Measurements from ENCODE around the gene MEF2A.
"Not testable (repeated sequence)": the region's sequence is repeated elsewhere in the genome, so short reads cannot be mapped to it uniquely, and the experiment has no call there.

The MEF2A gene

GRCh38 chr15:99565299-99566156 is at the start of gene MEF2A:
Gene MEF2A (plus strand): TSS chr15:99565984. CDS start chr15:99633120, 67,136 bp downstream.
- DNase-seq: peak; percentile 96

GRCh38 chr15:99518191-99518590 is 47.6 kb upstream of the MEF2A start:
- no peak for DNase-seq

GRCh38 chr15:99519366-99519765 is 46.4 kb upstream of the MEF2A start:
- DNase-seq: not testable (repeated sequence)

DNA sequence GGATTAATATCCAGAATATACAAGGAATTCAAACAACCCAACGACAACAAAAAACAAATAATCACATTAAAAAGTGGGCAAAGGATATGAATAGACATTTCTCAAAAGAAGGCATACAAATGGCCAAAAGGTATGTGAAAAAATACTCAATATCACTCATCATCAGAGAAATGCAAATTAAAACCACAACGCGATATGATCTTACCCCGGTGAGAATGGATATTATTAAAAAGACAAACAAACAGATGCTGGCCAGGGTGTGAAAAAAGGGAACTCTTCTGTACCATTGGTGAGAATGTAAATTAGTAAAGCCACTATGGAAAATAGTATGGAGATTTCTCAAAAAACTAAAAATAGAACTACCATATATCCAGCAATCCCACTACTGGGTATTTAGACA is 43.5 kb upstream of the MEF2A start:
- no peak for DNase-seq

DNA sequence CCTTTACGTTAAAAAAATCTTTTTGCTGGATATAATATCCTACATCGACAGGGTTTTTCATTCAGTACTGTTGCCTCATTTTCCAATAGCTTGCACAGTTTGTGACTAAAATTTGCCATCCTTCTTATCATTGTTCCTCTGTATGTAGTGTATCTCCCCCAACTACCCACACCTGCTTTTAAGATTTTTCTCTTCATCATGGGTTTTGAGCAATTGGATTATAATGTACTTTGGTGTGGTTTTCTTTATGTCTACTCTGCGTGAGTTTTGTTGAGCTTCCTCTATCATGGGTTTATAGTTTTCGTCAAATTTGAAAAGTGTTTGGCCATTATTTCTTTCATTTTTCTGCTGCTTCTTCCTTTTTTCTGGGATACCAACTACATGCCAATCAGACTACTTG is 39.6 kb upstream of the MEF2A start:
- DNase-seq: no peak

DNA sequence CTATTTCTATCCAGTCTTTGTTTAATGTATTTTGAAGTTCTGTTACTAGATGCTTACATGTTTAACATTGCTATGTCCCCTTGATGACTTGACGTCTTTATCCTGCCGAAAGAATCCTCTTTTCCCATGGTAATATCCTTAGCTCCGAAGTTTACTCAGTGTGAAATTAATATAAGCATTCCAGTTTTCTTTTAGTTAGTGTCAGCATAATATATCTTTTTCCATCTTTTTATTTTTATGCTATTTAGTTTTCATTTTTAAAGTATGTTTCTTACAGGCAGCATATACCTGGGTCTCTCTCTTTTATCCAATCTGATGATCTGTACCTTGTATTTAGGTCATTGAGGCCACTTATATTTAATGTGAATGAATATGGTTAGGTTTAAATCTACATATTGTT is 39.1 kb upstream of the MEF2A start:
- no peak for DNase-seq

DNA sequence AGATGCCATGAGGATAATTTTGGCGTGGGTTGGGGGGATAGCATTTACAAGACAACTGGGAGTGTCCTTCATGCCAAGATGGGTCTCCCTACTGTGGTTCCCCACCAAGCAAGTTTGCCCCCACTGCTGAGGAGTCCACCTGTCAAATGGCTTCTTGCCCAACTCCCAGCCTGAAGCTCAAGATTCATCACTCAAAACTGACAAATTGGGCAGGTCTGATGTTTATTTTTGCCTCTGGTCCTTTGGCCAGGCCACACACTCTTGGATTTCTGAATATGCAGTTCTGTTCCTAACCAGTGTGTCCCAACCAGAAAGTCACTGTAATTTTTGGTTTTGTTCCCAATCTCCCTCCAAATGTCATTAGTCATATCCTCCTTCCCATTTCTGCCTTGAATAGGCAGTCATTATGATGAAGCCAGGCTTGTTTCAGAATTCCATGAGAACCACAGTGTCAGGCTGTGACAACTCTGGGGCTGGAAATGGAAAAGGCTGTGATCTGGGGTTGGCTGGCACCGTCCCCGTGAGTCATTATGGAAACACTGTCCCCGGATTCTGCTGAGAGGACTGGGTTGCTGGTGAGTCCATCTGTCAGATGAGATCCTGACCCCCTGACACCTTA is 29.3 kb upstream of the MEF2A start:
- no peak for DNase-seq

DNA sequence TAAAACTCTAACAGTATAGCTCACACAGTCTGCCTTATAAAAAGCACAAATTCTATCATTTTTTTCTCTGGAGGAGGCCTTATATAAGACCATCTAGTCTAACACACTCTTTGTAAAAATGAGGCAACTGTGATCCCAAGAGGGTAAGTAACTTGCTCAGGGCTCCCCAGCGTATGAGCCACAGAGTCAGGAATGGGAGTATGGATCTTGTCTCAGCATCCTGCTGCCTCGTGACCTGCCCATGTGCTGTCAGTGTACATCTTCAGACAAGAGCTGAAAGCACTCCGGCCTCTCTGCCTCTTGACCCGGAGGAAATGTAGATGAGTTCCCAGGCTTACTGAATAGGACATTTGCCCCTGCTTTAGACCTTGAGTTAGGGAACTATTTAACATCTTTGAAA is 28.4 kb upstream of the MEF2A start:
- no peak for DNase-seq

DNA sequence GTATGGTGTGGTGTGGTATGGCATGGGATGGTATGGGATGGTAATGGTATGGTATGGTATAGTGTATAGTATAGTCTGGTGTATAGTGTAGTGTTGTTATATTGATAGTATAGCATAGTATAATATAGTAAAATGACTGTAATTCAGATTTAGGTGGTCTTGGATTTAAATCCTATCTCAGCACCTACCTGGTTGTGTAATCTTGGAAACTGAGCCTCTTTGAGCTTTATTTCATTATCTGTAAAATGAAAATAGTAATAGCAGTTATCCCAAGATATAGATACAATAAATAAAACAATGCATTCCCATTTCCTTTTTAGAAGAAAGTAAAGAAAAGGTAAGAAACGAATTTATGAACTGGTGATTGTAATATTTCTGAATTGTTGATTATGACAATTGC is 27.5 kb upstream of the MEF2A start:
- no peak for DNase-seq

GRCh38 chr15:99542828-99543227 is 23.0 kb upstream of the MEF2A start:
- no peak for DNase-seq

DNA sequence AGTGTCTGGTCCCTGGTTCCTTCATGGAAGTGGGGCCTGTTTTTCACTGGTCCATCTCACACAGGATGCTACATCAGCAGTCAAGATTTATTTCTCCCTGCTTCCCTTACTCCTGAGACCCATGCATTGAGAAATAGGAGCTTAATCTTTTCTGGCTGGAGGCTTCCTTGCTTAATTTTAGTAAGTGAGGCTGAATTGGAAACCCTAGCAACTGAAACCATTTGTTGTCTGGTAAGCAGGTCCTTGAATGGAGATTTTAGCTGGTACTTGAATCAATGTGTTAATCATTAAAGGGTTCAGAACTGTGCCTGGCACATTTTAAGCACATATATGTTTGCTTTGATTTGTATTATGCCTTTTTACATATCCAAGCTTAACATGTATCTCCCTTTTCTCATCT is 20.2 kb upstream of the MEF2A start:
- peak; percentile 53 for DNase-seq

DNA sequence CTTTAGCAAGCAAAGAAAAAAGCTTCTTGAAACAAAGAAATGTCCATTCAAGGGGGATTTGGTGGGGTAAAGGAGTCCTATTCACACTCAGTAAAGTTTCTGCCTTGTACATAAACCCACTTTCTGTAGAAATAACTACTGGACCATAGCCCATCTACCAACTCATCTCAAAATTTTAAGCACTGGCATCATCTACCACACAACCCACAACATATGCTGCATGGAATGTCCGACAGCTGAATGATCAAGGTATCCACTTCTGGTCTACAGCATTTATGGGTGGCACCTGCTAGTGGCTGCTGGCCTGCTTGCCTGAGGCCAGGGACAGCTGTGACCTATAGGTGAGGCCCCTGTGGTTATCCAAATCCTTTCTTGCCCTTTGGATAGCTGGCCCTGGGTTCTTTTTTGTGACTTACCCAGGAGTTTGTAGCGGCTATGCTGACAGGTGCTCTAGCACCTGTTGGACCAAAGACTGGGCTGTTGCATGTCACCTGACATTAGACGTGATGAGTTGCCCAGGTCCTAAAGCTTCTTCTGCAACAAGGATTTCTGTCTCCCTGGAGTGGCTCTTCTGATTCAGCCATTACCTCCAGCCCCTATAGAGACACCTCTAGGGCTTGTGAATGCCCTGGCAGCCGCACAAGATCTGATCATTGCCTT is 19.2 kb upstream of the MEF2A start:
- no peak for DNase-seq

GRCh38 chr15:99547517-99547916 is 18.3 kb upstream of the MEF2A start:
- no peak for DNase-seq

DNA sequence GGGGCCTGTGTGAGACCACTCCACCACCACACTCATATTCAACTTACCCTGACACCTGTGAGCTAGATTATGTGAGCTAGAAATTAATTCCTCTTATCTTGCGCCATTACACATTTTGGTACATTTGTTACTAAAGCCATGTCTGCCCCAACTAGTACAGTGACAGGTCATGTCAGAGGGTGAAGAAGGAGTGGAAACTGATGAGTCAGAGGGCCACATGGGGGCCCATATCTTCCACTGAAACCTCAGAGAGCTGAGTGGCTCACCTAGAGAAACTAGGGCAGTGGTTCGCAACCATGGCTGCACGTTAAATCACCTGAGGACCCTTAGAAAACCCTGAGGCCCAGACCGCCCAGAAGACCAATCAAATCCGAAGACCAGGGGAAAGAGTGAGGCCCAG is 15.7 kb upstream of the MEF2A start:
- DNase-seq: no peak

DNA sequence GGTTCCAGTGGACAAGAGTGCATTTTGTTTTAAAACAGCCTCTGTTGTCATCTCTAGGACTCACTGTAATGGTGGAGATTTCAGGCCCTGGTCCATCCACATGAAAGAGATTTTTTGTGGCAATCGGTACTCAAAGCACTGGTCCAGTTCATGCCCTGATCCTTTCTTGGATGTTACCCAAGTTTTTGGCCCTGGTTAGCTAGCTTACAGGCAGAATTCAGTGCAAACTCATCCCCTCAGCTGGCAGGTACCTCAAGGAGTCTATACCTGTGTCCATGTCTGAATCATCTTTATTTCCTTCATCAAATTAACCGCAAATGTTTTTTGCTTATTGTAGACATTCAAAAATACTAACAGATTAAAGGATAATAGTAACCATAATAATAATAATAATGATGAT is 13.7 kb upstream of the MEF2A start:
- no peak for DNase-seq

GRCh38 chr15:99554880-99555488 is 10.8 kb upstream of the MEF2A start:
- DNase-seq: no peak

DNA sequence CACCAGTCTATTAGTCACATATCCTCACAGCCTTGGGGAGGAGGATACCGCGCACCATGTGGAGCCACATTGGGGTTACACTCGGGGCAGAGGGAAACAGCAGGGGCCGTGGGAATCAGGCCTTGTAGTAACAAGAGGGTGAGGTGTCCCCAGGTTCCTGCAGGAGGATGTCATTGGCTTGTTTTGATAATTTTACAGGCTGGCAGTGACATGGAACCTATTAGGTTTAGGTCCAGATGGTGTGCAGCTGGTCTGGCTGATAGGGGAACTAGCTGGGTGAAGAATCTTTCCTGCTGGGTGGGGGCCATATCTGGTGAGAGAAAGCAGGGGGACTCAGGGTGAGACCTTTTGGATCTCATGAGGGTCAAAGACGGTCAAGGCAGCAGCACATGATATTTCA is 9.8 kb upstream of the MEF2A start:
- DNase-seq: no peak

DNA sequence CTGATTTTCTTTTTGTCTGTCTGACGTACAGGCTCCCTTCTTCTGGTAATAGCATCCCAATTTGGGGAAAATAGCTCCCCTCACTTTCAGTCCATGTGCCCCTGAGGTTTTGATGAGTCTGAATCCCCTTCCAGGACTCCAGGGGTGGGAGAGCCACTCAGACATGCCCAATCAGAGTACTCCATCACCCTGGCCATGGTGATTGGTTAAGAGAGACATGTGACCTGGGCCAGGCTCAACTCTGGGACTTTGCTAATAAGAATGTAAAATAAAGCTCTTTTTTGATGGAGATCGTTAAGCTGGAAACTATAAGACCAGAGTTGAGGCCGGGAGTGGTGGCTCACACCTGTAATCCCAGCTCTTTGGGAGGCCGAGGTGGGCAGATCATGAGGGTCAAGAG is 9.2 kb upstream of the MEF2A start:
- DNase-seq: no peak

GRCh38 chr15:99558084-99558483 is 7.7 kb upstream of the MEF2A start:
- DNase-seq: no peak

- no peak for DNase-seq
Observed at GRCh38 chr15:99558571-99558970, 7.2 kb upstream of the MEF2A start.

- no peak for DNase-seq
Observed at GRCh38 chr15:99561476-99562230, 4.1 kb upstream of the MEF2A start.

DNA sequence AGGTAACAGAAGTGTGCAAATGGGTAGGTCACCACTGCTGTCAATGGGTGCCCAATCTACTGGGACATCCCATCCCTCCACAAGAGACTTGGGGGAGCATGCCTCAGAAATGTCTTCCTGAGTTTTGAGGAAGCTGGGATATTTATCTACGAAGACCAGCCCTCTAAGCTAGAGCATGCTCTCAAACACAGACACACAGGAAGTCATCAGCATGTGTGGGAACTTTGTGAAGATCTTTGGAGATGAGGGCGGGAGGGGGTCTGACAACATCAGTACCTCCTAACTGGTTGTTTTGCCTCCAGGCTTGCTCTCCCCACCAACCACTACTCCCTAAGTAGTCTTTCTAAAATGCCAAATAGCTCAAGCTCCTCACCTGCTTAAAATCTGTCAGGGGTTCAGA is 3.5 kb upstream of the MEF2A start:
- no peak for DNase-seq
